LNCaP clone FGC (cell line): ENCODE measurements around the gene HSPA2.
"Not testable (repeated sequence)": the region's sequence is repeated elsewhere in the genome, so short reads cannot be mapped to it uniquely, and the experiment has no call there.

Experiments used
- DNase-seq: peaks from one replicate; pipeline ENCODE4 v3.0.0-alpha.2; 2011; ENCODE audit warnings: low read depth
- H3K4me3 ChIP-seq: 2 replicates; pipeline ENCODE4 v1.5.1; 2011; ENCODE audit warnings: mild to moderate bottlenecking, low read depth, low read length, control low read depth
- CTCF ChIP-seq: IDR thresholded peaks from 2 replicates; pipeline ENCODE4 v1.5.1; 2012; ENCODE audit warnings: mild to moderate bottlenecking; ENCODE audit not compliant: control insufficient read depth, insufficient read depth; ENCODE audit errors: extremely low read depth

The HSPA2 gene

GRCh38 chr14:64549016-64549415, 8.5 kb downstream of the HSPA2 start:
- no peak for DNase-seq
- TF ChIP-seq CTCF: no peak
- no peak overlapping the region for H3K4me3 ChIP-seq

- no peak within 1 kb of the TSS for H3K4me3 ChIP-seq
- no peak for DNase-seq
- no peak for TF ChIP-seq CTCF
Measured at GRCh38 chr14:64549791-64550620, 9.5 kb downstream of the HSPA2 start, which contains the start of gene PPP1R36. Gene PPP1R36, plus strand, starts transcription at chr14:64549961. Its CDS starts 37 bp downstream, at chr14:64549998.

- no peak for TF ChIP-seq CTCF
- DNase-seq: no peak
- no peak overlapping the region for H3K4me3 ChIP-seq
Measured at GRCh38 chr14:64550621-64551333, 10.2 kb downstream of the HSPA2 start.

- DNase-seq: no peak
- no peak overlapping the region for H3K4me3 ChIP-seq
- TF ChIP-seq CTCF: no peak
Measured at GRCh38 chr14:64554556-64554955, 14.0 kb downstream of the HSPA2 start.

GRCh38 chr14:64556526-64556925, 16.0 kb downstream of the HSPA2 start:
- DNase-seq: no peak
- H3K4me3 ChIP-seq: no peak overlapping the region
- no peak for TF ChIP-seq CTCF

GRCh38 chr14:64558216-64558615, 17.7 kb downstream of the HSPA2 start:
- not testable (repeated sequence) for DNase-seq, H3K4me3 ChIP-seq

GRCh38 chr14:64561631-64562030, 21.1 kb downstream of the HSPA2 start:
- no peak overlapping the region for H3K4me3 ChIP-seq
- DNase-seq: no peak
- no peak for TF ChIP-seq CTCF
